A549 (cell line): Measurements from ENCODE around the gene LGALS1.

Experiments
- BHLHE40 ChIP-seq: IDR thresholded peaks from 2 replicates; pipeline ENCODE4 v1.6.1; 2012; ENCODE audit warnings: low read depth, low read length, inconsistent platforms
- CHD4 ChIP-seq: fragments of 200-600 bp; sonication (generic); IDR thresholded peaks from 2 replicates; pipeline ENCODE4 v1.6.1; 2016; ENCODE audit warnings: antibody characterized with exemption, mild to moderate bottlenecking, borderline replicate concordance
- EHMT2 ChIP-seq: fragments of 200-600 bp; sonication (generic); IDR thresholded peaks from 2 replicates; pipeline ENCODE4 v1.6.1; 2016; ENCODE audit warnings: antibody characterized with exemption, low read depth, mild to moderate bottlenecking, moderate library complexity
- NR3C1 ChIP-seq: fragments of >200 bp; sonication (Bioruptor Twin); formaldehyde crosslinking; IDR thresholded peaks from 3 replicates; pipeline ENCODE4 v1.6.1; 2017
- PHF8 ChIP-seq: fragments of 200-600 bp; sonication (generic); IDR thresholded peaks from 2 replicates; pipeline ENCODE4 v1.6.1; 2016; ENCODE audit warnings: low read depth, mild to moderate bottlenecking, antibody characterized with exemption, moderate library complexity, borderline replicate concordance
- POLR2A ChIP-seq: IDR thresholded peaks from 2 replicates; pipeline ENCODE4 v1.6.1; 2012; ENCODE audit warnings: mild to moderate bottlenecking, low read length
- POLR2AphosphoS2 ChIP-seq: conservative IDR thresholded peaks from 2 replicates; pipeline ENCODE4 v1.6.1; 2012; ENCODE audit warnings: low read length, improper control_type of control experiment, inconsistent platforms
- RCOR1 ChIP-seq: fragments of 150-350 bp; IDR thresholded peaks from 2 replicates; pipeline ENCODE4 v1.6.1; 2014; ENCODE audit warnings: antibody characterized with exemption, low read length, low read depth
- SMC3 ChIP-seq: fragments of >200 bp; sonication (Bioruptor Twin); formaldehyde crosslinking; IDR thresholded peaks from 3 replicates; pipeline ENCODE4 v1.6.1; 2018; ENCODE audit warnings: inconsistent platforms
- TF ChIP-seq, protein P1 (sequence below): fragments of >200 bp; sonication (Bioruptor Twin); formaldehyde crosslinking; IDR thresholded peaks from 3 replicates; pipeline ENCODE4 v1.5.1; 2016

DNA sequence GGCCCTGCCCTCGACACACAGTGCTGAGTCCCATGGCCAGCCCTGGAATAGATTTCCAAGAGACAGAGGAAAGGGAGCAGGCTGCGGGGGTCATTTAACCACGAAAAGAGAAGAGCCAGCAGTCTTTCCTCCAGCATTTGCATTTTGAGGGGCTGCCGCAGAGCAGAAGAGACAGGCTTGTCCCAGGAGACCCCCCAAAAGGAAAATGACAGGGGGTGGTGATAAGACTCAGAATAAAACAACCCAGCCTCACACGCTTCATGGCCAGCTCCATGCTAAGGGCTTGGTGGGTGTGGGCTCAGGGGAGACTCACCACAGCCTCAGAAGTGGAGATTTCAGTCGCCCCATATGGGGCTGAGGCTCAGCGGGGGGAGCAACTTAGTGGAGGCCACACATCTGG is 38.3 kb downstream of the LGALS1 start:
- TF ChIP-seq RCOR1 (no peak), PHF8 (no peak), POLR2A (no peak), CHD4 (no peak), POLR2AphosphoS2 (no peak), NR3C1 (no peak), BHLHE40 (no peak), EHMT2 (no peak), SMC3 (no peak)
- TF ChIP-seq, protein P1, sequence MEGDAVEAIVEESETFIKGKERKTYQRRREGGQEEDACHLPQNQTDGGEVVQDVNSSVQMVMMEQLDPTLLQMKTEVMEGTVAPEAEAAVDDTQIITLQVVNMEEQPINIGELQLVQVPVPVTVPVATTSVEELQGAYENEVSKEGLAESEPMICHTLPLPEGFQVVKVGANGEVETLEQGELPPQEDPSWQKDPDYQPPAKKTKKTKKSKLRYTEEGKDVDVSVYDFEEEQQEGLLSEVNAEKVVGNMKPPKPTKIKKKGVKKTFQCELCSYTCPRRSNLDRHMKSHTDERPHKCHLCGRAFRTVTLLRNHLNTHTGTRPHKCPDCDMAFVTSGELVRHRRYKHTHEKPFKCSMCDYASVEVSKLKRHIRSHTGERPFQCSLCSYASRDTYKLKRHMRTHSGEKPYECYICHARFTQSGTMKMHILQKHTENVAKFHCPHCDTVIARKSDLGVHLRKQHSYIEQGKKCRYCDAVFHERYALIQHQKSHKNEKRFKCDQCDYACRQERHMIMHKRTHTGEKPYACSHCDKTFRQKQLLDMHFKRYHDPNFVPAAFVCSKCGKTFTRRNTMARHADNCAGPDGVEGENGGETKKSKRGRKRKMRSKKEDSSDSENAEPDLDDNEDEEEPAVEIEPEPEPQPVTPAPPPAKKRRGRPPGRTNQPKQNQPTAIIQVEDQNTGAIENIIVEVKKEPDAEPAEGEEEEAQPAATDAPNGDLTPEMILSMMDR = no peak
